Left ventricle myocardium inferior (tissue), 1 donor: Measurements from ENCODE around the gene C1orf94. TPM values are rescaled to one million over a fixed set of nuclear protein-coding genes. Genes with fewer than 3 reads are reported as not detected.

ENCODE experiments used
- DNase-seq: peaks from one replicate; pipeline ENCODE4 v3.0.0-alpha.2; 2020
- H3K27ac ChIP-seq: fragments of 200-600 bp; replicated peaks from 2 replicates; pipeline ENCODE4 v1.8.0; 2021
- H3K27me3 ChIP-seq: fragments of 200-600 bp; 2 replicates; pipeline ENCODE4 v1.8.0; 2021; ENCODE audit warnings: low read depth
- H3K36me3 ChIP-seq: fragments of 200-600 bp; 2 replicates; pipeline ENCODE4 v1.8.0; 2021
- H3K4me1 ChIP-seq: fragments of 200-600 bp; 2 replicates; pipeline ENCODE4 v1.8.0; 2021
- H3K4me3 ChIP-seq: fragments of 200-600 bp; 2 replicates; pipeline ENCODE4 v1.8.0; 2021; ENCODE audit warnings: mild to moderate bottlenecking, moderate library complexity
- H3K9me3 ChIP-seq: fragments of 200-600 bp; replicated peaks from 2 replicates; pipeline ENCODE4 v1.8.0; 2021
- intact Hi-C: fragments of 100-400 bp; cut with micrococcal nuclease; formaldehyde crosslinking; loops from one replicate; pipeline ENCODE4 v1.11.0; 2022
- total RNA-seq: library from RNA; stranded (reverse); fragmentation: NEBNext Ultra II Directional; extraction: Animal tissue kit (Norgen Biotek cat#: 25700); gene quantifications from one replicate; pipeline ENCODE4 v1.2.1, GENCODE V29; 2021
- TF ChIP-seq, protein P1 (sequence below): fragments of 200-600 bp; IDR thresholded peaks from 2 replicates; pipeline ENCODE4 v1.8.0; 2021; ENCODE audit warnings: antibody characterized with exemption, mild to moderate bottlenecking, borderline replicate concordance
- donor health status: DM: no; HTN: yes; CAD: no; lungs with severe emphysema.

The C1orf94 gene
- total RNA-seq, 1 donor from 2014 or later, result not detected

- H3K27ac ChIP-seq, result no peak overlapping the region
- H3K4me3 ChIP-seq, result peak overlapping the region; percentile 60
- intact Hi-C loops, result no loop called here
- no peaks in the 10 kb centered on the region for H3K9me3 ChIP-seq
- peaks cover 100% of the 10 kb centered on the region for H3K27me3 ChIP-seq
- TF ChIP-seq, protein P1, sequence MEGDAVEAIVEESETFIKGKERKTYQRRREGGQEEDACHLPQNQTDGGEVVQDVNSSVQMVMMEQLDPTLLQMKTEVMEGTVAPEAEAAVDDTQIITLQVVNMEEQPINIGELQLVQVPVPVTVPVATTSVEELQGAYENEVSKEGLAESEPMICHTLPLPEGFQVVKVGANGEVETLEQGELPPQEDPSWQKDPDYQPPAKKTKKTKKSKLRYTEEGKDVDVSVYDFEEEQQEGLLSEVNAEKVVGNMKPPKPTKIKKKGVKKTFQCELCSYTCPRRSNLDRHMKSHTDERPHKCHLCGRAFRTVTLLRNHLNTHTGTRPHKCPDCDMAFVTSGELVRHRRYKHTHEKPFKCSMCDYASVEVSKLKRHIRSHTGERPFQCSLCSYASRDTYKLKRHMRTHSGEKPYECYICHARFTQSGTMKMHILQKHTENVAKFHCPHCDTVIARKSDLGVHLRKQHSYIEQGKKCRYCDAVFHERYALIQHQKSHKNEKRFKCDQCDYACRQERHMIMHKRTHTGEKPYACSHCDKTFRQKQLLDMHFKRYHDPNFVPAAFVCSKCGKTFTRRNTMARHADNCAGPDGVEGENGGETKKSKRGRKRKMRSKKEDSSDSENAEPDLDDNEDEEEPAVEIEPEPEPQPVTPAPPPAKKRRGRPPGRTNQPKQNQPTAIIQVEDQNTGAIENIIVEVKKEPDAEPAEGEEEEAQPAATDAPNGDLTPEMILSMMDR, result peak; percentile 60
- H3K36me3 ChIP-seq, result no peaks in the 10 kb centered on the region
- H3K4me1 ChIP-seq, result peaks cover 42% of the 10 kb centered on the region
- peak; percentile 59 for DNase-seq
These were observed 13.6 kb upstream of the C1orf94 start for GRCh38 chr1:34162852-34163766.

DNA sequence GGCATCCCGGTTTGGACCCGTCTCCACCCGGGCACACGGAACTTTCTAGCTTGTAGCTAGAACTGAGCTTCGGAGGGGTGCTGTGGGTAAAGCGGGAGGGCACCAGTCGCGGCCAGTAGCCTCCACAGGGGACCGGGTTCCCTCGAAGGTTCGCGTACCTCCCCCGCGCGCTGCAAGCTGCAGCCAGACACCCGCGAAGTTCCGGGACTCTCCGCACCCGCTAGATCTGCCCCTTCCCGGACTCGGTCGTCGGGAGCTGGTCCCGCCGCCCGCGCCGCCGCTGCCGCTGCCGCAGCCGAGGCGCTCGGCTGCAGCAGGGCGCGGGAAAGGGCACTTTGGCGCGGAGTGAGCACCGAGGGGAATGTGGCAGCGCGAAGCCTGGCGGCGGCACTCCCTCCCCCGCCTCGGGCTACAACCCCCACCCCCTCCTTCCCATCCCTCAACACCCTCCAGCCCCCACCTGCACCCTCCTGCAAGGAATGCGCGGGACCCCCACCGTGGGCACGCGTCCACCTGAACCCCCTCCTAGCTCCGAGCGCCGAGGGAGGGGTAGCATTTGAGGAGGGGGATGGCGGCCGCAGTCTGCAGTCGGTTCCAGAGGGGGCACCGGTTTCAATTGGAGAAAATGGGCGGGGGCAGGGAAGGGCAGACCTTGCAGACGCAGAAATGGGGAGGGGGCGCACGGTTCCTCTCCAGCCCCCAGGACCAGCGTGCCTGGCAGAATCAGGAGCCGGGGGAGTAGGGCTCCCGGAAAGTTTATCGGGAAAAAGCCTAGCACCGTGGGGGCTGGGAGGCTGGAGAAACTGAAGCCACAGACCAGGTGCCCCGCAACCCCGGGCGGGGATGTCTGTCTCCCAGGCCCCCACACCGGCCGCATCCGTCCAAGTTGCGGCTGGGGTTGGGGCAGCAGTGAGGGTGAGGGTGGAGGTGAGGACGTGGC lies 12.6 kb upstream of the C1orf94 start:
- H3K27me3 ChIP-seq, result peaks cover 100% of the 10 kb centered on the region
- DNase-seq, result no peak
- intact Hi-C loops, result no loop called here

GRCh38 chr1:34164771-34165391 lies 11.8 kb upstream of the C1orf94 start, which contains the start of gene CSMD2:
TSS of gene CSMD2 (minus strand) at chr1:34165230. CDS start at chr1:34165097, 133 bp downstream.
- H3K4me3 ChIP-seq, result peak within 1 kb of the TSS; percentile 60
- intact Hi-C loops, result no loop called here
- no peak within 1 kb of the TSS for H3K27ac ChIP-seq
- no peaks in the 10 kb centered on the region for H3K9me3 ChIP-seq
- TF ChIP-seq, protein P1, result no peak
- peaks cover 42% of the 10 kb centered on the region for H3K4me1 ChIP-seq
- no peaks in the 10 kb centered on the region for H3K36me3 ChIP-seq
- peaks cover 100% of the 10 kb centered on the region for H3K27me3 ChIP-seq
- DNase-seq, result peak; percentile 18

More for the DNA sequence above, 12.6 kb upstream of the C1orf94 start:
- H3K36me3 ChIP-seq, result no peaks in the 10 kb centered on the region
- TF ChIP-seq, protein P1, result no peak
- no peaks in the 10 kb centered on the region for H3K9me3 ChIP-seq
- H3K4me1 ChIP-seq, result peaks cover 42% of the 10 kb centered on the region
- H3K27ac ChIP-seq, result no peak overlapping the region
- H3K4me3 ChIP-seq, result peak overlapping the region; percentile 60

GRCh38 chr1:34165422-34165921 lies 11.2 kb upstream of the C1orf94 start:
- H3K36me3 ChIP-seq, result no peaks in the 10 kb centered on the region
- peak overlapping the region; percentile 60 for H3K4me3 ChIP-seq
- intact Hi-C loops, result no loop called here
- H3K4me1 ChIP-seq, result peaks cover 42% of the 10 kb centered on the region
- TF ChIP-seq, protein P1, result no peak
- no peaks in the 10 kb centered on the region for H3K9me3 ChIP-seq
- H3K27ac ChIP-seq, result no peak overlapping the region
- H3K27me3 ChIP-seq, result peaks cover 100% of the 10 kb centered on the region
- no peak for DNase-seq
